GM23248 (cell line): ENCODE measurements around the gene ST3GAL2.

Experiments
- EZH2 ChIP-seq: fragments of 200-600 bp; sonication (generic); IDR thresholded peaks from 2 replicates; pipeline ENCODE4 v1.6.1; 2018; ENCODE audit warnings: antibody characterized with exemption, mild to moderate bottlenecking; ENCODE audit not compliant: insufficient read depth, poor library complexity, severe bottlenecking
- EZH2phosphoT487 ChIP-seq: fragments of 200-600 bp; sonication (generic); IDR thresholded peaks from 2 replicates; pipeline ENCODE4 v1.6.1; 2018; ENCODE audit warnings: antibody characterized with exemption, moderate library complexity, mild to moderate bottlenecking, low read depth; ENCODE audit not compliant: insufficient read depth

DNA sequence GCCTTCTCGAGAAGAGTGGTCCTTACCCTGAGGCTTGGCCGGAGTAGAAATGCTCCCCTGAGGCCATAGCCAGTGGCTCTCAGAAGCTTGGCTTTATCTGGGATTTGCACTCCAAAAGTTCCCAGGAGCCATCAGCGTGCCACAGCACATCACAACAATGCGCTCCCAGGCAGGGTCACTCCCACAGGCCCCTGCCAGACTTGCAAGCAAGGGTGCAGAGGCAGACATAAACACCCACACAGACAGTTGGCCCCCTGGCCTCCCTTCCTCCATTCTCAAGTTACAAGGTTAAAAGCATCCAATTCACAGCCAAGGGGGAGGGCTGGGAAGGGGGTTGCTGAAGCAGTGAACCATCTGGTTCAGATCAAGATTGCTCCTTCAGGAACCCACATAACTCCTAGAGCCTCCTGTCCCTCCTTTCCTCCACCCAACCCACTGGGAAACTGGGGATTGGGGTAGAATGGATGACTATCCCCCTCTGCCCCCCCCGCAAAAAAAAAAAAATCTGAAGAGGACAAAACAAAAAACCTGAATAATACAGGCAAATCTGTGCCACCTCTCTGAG, 1.8 kb downstream of the ST3GAL2 start:
- no peak for TF ChIP-seq EZH2phosphoT487
- no peak for TF ChIP-seq EZH2
